ENCODE results near the gene CDCP2. TPM values are rescaled to one million over a fixed set of nuclear protein-coding genes. Genes with fewer than 3 reads are reported as not detected.

The CDCP2 gene
- total and polyA plus RNA-seq, 2 of the 8 experiments (the other 6 are each of a cell fraction or from before 2014, with no cell fraction given), result not detected

GRCh38 chr1:54199765-54200518, 47.1 kb upstream of the CDCP2 start, which contains the start of the genes CYB5RL and MRPL37 (continued):
- TF ChIP-seq RNF2 (IDR thresholded peaks at IDR 0.05; ENCODE audit: borderline replicate concordance, low read depth, low read length, missing control alignments, poor library complexity, severe bottlenecking), result no peak
- TF ChIP-seq CTBP2 (IDR thresholded peaks at IDR 0.05; ENCODE audit: borderline replicate concordance, insufficient read depth, insufficient read length, low read length), result no peak
- peak; percentile 25; the same call in 1 of the 2 replicates for TF ChIP-seq E2F6 (IDR thresholded peaks at IDR 0.05)
- TF ChIP-seq KDM4A (IDR thresholded peaks at IDR 0.05; ENCODE audit: low read depth, low read length, severe bottlenecking), result peak; percentile 40
- TF ChIP-seq GTF2F1 (IDR thresholded peaks at IDR 0.05; ENCODE audit: borderline replicate concordance, low read depth, low read length), result no peak

Measured in H1 (cell line).